HG03460 (cell line): Measurements from ENCODE around the gene UBASH3B.

ENCODE experiments used
- ATAC-seq: cut with Tn5 transposase; IDR thresholded peaks from one replicate; pipeline ENCODE4 v1.9.1; 2021; ENCODE audit not compliant: unreplicated experiment

The UBASH3B gene

DNA sequence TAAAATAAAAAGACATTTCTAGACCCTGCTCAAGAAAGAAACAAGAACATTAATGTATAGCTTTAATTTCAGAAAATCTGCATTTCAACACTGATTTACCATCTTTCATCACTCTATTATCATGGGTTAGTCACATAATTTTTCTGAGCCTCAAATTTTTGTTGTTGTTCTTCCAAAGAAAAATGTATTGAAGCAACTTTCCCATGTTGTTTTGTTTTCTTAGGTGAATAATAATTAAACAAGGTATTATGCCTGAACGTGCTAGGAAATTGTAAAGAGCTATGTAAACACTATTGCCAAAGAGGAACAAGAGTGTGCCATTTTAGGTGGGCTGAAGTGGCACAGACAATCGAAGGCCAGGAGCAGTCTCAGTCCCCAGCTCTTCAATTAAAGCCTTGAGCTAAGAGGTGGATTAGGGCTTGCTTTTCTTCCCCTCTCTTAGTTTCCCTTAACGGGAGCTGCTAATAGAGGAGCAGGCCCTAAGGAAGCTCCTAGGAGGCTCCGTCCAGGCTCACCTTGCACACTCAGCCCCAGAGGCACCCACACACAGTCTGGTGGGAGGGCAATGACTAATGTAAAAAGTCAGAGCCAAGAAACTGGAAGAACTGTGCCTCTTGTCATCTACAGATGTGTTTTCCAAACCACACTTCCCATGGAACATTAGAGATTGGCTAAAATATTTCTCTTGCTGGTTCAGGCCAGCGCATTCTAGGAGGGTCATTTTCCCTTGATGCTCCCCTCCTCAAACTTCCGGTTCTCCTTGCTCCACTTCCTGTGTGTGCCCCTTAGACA, 8.8 kb upstream of the UBASH3B start:
- no peak for ATAC-seq

DNA sequence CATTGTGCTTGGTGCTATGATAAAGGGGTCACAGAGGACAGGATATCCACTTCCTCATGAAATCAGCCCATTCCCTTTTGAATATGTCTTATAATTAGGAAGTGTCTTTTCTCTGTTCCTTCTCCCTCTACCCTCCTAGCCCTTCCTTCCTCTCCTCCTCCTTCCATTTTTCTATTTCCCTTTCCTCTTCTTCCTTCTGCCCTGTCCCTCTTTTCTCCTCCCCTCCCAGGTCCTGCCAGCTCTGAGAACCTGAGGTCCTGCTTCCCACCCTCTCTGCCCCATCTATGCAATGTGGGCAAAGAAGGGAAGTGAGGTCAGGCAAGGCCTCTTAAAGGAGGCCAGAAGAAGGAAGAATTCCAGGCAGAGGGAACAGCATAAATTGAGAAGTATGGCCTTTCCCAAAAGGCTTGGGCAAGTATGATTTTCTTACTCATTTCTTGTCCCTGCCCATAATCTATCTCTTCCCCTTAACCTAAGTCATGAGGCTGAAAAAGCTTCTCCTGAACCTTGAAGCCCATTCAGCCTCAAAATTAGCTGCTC, 7.7 kb upstream of the UBASH3B start:
- ATAC-seq: no peak

GRCh38 chr11:122649116-122649515, 6.4 kb upstream of the UBASH3B start:
- no peak for ATAC-seq

- no peak for ATAC-seq
Observed at GRCh38 chr11:122650619-122651018, 4.9 kb upstream of the UBASH3B start.

DNA sequence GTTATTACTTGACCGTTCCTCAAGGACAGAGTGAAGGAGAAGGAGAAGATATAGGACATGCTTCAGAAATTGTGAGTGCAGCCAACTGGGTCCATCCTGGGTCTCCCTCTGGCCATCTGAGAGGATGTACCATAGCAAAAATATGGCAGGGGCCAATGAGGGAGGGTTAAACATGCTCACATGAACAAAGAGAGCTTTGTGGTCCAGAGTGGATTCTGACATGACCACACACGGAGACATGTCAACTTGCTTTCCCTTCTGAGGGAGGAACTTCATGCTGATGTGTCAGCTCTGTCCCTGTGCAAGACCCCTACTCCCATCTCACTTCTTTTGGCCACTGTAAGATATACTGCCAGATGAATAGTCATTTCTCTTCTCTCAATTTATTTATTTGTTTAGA, 3.0 kb upstream of the UBASH3B start:
- ATAC-seq: no peak

DNA sequence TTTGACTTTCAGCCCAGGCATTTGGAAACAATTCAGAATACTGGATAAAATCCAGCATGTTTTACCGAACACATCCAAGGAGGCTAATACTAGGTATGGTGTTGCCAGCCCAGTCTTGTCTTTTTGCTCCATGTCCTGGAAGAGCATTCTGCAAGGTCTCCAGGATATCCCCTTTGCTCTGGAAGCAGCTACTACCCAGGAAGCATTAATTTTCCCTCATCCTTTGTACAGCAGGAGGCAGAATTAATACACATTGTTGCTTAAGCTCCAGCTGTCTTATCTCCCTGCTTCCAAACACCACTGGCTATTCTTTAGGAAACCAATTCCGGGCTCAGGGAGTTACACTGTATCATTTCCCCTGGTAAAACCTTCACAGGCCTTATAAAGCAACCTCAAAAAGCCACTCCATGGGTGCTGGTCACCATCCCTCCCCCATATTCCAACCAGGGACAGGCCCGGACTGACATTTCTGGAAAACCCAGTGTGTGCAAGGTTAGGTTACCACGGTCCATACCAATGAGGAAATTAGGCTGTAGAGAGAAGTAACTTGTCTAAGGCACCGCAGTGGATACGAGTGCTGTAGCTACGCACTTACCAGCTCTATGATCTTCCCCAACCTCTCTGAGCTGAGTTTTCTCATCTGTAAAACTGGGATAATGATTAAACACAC, 1.5 kb upstream of the UBASH3B start:
- ATAC-seq: no peak

DNA sequence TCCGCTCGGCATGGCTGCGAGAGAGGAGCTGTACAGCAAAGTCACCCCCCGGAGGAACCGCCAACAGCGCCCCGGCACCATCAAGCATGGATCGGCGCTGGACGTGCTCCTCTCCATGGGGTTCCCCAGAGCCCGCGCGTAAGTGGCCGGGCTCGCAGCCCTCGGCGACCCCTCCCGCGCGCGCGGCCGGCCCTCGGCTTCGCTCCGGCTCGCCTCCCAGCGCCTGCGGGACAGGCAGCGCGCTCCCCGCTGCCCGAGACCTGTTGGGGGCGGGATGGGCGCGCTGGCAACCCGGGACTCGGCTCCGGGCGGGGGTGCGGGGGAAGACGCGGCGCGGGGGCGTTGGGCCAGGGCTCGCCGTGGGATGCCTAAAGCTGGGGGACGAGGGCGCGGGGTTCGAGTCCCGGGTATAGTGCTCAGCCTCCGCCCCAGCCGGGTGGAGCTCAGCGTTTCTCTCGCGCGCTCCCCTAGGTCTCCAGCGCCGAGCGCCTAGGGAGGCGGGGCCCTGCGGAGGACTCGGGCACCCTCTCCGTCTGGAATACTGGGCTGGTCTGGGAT, 630 bp downstream of the UBASH3B start:
- peak; percentile 52 for ATAC-seq

DNA sequence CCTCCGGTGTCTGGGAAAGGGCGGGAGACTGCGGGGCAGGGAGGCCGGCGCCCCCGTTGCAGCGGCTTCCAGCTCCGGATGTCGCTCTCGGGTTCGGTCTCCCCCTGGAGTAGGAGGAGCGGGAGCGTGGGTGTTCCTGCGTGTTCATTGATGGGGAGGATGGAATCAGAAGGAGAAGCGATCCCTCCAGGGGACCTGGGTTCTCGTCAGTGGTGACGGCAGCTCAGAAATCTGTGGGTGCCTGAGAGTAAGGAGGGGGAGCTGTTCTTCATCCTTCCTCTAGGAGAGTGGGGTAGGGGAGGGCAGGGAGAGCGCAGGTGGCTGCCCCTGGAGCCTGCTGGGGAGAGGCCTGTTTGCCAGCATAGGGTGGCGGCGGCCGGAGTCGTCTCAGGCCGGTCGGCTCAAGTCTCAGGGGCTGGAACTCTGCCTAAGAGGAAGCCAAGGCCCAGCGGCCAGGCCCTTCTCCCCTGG, 1.1 kb downstream of the UBASH3B start:
- no peak for ATAC-seq

DNA sequence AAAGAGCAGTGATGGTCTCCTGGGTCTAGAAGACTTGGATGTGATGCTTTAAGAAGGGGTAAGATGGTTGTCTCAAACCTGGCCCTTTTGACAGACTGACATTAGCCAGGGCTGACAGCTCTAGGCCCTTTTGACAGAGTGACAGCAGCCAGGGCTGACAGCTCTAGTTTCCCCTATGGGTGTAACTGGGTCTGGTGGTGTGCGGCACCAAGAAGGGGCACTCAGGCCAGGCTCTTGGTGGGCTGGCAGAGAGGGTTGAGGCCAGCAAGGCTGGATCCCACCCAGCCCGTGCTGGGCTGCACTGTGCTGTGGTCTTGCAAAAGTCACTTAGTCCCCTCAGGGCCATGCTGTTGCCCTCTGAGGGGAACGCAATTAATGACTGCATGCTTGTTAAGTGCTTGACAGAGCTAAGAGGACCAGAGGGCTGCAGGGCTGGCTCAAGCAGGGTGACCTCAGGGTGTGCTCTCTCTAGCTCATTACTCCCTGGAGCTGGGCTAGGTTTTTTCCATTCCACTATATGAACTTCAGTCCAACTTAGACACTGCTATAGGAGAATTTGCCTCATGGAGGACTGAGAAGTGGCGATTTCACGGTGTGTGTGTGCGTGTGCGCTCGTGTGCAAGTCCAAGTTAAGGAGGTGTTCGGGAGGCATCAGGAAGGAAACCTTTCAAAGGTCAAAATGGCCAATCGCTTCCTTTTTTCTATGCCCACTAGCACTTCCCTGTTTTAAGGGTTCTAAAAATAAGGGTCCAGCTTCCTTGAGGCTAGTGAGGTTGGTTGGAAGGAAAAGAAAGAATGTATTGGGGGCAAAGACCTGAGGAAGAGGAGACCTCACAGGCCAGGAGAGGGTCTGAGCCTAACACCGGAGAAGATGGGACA, 4.4 kb downstream of the UBASH3B start:
- no peak for ATAC-seq

GRCh38 chr11:122661182-122661945, 5.8 kb downstream of the UBASH3B start:
- no peak for ATAC-seq

DNA sequence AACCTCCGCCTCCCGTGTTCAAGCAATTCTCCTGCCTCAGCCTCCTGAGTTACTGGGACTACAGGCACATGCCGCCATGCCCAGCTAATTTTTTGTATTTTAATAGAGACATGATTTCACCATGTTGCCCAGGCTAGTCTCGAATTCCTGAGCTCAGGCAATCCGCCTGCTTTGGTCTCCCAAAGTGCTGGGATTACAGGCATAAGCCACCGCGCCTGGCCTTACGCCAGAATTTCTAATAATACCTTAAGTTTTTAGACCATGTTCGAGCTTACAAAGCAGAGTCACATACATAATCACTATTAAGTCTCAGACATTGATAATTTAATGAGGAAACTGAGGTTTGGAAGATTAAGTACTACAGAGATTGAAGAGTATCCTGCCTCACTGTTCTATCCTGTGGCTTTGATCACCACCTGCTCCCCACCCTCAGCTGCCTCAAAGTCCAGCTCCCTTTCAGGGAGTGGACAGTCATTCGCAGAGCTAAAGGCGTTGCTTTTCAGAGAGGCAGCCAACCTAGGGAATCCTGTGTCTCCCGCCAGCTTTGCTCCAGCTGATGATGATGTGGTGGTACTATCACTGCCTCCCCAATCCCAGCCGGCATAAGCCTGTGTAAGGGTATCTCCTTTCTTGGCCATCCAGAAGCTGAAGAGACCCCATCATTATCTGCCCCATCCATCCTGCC, 7.7 kb downstream of the UBASH3B start:
- no peak for ATAC-seq

DNA sequence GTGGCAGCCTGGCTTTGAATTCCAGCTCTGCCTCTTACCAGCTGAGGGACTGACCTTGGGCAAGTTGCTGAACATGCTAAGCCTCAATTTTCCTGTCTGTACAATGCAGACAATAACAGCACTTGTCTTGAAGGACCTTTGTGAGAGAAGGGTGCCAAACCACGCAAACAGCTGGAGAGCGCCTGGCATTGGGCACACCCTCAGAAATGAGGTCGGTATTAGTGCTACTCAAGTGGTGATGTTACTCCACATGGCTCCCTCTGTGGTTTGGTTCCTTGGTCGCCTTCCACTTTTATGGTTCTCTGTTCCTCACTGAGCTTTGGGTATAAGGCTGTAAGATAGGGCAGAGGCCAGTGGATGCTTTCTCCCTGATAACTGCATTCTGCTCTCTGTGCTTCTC, 8.2 kb downstream of the UBASH3B start:
- no peak for ATAC-seq

DNA sequence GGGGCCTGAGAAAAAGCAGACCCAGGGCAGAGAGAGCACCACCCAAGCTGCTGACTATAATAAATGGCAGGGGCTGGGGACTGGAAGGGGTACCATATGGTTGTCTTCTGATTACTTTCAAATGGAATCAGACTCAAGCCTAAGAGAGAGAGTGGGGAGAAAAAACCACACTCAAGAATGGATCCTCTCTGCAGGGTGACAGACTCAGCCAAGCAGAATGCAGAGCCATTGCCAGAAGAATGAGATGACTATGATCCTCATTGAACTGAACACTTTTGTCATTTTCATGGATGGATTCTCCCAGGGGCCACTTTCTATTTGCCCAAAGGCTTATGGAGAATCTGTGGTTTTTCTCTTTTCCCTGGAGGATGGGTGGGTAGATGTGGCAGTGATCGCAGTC, 8.7 kb downstream of the UBASH3B start:
- ATAC-seq: no peak

DNA sequence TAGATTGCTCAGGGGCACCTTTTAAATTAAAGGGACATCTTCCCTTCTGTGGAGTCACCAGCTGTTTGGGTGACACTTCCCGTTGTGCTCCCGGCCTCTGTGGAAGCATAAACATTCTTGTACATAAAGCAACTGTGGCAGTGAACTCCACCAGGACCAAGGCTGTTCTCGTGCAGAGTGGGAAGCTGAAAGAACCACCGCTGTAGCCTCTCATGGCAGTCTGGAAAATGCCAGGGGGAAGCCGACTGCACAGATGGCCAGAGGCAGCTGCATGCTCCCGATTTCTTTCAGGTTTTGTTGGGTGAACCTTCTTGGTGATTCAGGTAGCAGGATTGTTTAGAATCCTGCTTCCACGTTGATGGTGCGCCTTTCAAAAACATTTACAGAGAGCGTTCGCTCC, 10.3 kb downstream of the UBASH3B start:
- no peak for ATAC-seq

GRCh38 chr11:122666743-122667142, 11.2 kb downstream of the UBASH3B start:
- ATAC-seq: no peak

- no peak for ATAC-seq
Observed at GRCh38 chr11:122668562-122669090, 13.1 kb downstream of the UBASH3B start.

DNA sequence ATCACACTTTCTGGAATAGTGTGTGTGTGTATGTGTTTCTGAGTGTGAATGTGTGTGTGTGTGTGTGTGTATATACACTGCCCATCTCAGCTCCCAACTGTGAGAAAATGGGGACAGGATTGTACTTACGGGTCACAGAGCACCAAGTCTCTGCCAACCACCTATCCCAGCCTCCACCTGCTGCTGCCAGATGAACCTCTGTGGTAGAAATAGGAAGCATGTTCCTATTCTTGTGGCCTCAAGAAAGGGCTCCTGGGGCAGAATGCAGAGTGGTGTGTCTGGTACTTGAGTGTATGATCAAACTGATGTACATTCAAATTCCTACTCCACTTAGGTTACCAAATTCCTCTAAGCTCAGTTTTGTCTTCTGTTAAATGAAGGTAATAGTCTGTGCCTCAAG, 14.6 kb downstream of the UBASH3B start:
- ATAC-seq: no peak

DNA sequence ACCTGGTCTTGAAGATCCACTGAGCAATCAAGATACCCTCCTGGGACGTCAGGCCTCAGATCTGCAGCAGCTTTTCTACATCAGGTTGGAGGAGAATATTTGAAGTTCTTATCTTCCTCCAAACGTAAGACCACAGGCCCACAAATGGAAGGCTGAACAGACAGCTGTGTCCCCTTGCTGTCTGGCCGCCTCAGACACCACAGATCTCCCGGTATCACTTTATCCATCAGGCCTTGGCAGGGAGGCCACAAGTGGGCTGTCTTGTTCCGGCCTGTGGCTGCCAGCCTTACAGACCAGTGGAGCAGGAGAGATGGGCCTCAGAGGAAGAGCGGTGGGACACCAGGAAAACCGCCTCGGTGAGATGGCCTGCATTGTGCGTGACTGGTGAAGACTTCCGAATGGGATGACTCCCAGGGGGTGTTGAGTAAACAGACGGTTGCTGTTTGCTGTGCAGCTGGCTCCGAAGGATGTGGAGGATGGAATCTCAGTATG, 15.9 kb downstream of the UBASH3B start:
- ATAC-seq: no peak

- ATAC-seq: no peak
Observed at GRCh38 chr11:122672892-122673291, 17.4 kb downstream of the UBASH3B start.
